ENCODE measurements around the gene GRAMD4.
"Not testable (repeated sequence)": the region's sequence is repeated elsewhere in the genome, so short reads cannot be mapped to it uniquely, and the experiment has no call there.

Gene GRAMD4

GRCh38 chr22:46637711-46638600, 17.8 kb downstream of the GRAMD4 start:
- DNase-seq (ENCODE audit: low read depth in 2 of 2): no peak

GRCh38 chr22:46638601-46639431, 18.6 kb downstream of the GRAMD4 start:
- no peak for DNase-seq (ENCODE audit: low read depth in 2 of 2)

GRCh38 chr22:46639843-46640242, 19.7 kb downstream of the GRAMD4 start:
- no peak for DNase-seq (ENCODE audit: low read depth in 2 of 2)

GRCh38 chr22:46640293-46641055, 20.3 kb downstream of the GRAMD4 start:
- DNase-seq (ENCODE audit: low read depth in 2 of 2): no peak

GRCh38 chr22:46641811-46642266, 21.7 kb downstream of the GRAMD4 start:
- no peak for DNase-seq (ENCODE audit: low read depth in 2 of 2)

GRCh38 chr22:46642840-46643480, 22.8 kb downstream of the GRAMD4 start:
- DNase-seq (ENCODE audit: low read depth in 2 of 2): not testable (repeated sequence)

GRCh38 chr22:46646531-46647215, 26.5 kb downstream of the GRAMD4 start:
- no peak for DNase-seq (ENCODE audit: low read depth in 2 of 2)

- not testable (repeated sequence) for DNase-seq (ENCODE audit: low read depth in 2 of 2)
Measured at GRCh38 chr22:46648225-46648820, 28.1 kb downstream of the GRAMD4 start.

GRCh38 chr22:46649141-46650077, 29.2 kb downstream of the GRAMD4 start:
- no peak for DNase-seq (ENCODE audit: low read depth in 2 of 2)

- no peak for DNase-seq (ENCODE audit: low read depth in 2 of 2)
Measured at GRCh38 chr22:46650078-46650810, 30.1 kb downstream of the GRAMD4 start.

- DNase-seq (ENCODE audit: low read depth in 2 of 2): no peak
Measured at GRCh38 chr22:46651316-46651715, 31.1 kb downstream of the GRAMD4 start.

- no peak for DNase-seq (ENCODE audit: low read depth in 2 of 2)
Measured at GRCh38 chr22:46652081-46652846, 32.1 kb downstream of the GRAMD4 start.

GRCh38 chr22:46652847-46653331, 32.7 kb downstream of the GRAMD4 start:
- DNase-seq (ENCODE audit: low read depth in 2 of 2): no peak

GRCh38 chr22:46653596-46653995, 33.4 kb downstream of the GRAMD4 start:
- no peak for DNase-seq (ENCODE audit: low read depth in 2 of 2)

- DNase-seq (ENCODE audit: low read depth in 2 of 2): no peak
Measured at GRCh38 chr22:46654426-46654825, 34.2 kb downstream of the GRAMD4 start.

GRCh38 chr22:46654927-46655595, 34.9 kb downstream of the GRAMD4 start:
- no peak for DNase-seq (ENCODE audit: low read depth in 2 of 2)
